ENCODE measurements around the gene TNFRSF18. TPM values are rescaled to one million over a fixed set of nuclear protein-coding genes. Genes with fewer than 3 reads are reported as not detected.

TNFRSF18 gene
- total and polyA plus RNA-seq, 2 donors (not counting 1 experiment from before 2014, with no cell fraction given) = 10.1 to 33.5 TPM

GRCh38 chr1:1204998-1205768 is 1.2 kb downstream of the TNFRSF18 start:
- Histone ChIP-seq H3K4me3 (ENCODE audit: control extremely low read depth in 1 of 5, extremely low read depth in 1 of 5, insufficient read depth in 1 of 5, low read depth in 2 of 5, low read length in 4 of 5) (peak overlapping the region in 2 of 5 experiments; percentile 34 to 61), H3K9me3 (ENCODE audit: control extremely low read depth in 1 of 3, control insufficient read depth in 2 of 3, insufficient read depth in 1 of 3, low read length in 2 of 3) (peaks cover 0 to 22% (median 0%) of the 10 kb centered on the region in 3 donors), H3K36me3 (replicated peaks in 1 of 2; ENCODE audit: control extremely low read depth in 1 of 2, control insufficient read depth in 1 of 2, extremely low read depth in 1 of 2, insufficient read depth in 2 of 2, low read length in 1 of 2) (no peaks in the 10 kb centered on the region), H4K20me1 (ENCODE audit: control insufficient read depth, insufficient read depth, low read length, poor library complexity, severe bottlenecking) (no peaks in the 10 kb centered on the region), H3K27me3 (replicated peaks in 1 of 4; ENCODE audit: control extremely low read depth in 1 of 4, control insufficient read depth in 3 of 4, insufficient read depth in 4 of 4, low read length in 3 of 4) (peaks cover 0 to 46% (median 16%) of the 10 kb centered on the region in 4 experiments), H3K4me1 (ENCODE audit: control insufficient read depth in 2 of 2, insufficient read depth in 2 of 2, low read length in 2 of 2) (peaks cover 49 to 56% of the 10 kb centered on the region in 2 donors), H3K79me2 (ENCODE audit: control insufficient read depth, insufficient read depth, low read length) (no peaks in the 10 kb centered on the region), H2AFZ (ENCODE audit: insufficient read depth, low read depth, low read length, poor library complexity, severe bottlenecking) (no peak overlapping the region), H3K4me2 (replicated peaks; ENCODE audit: low read depth, low read length, poor library complexity, severe bottlenecking) (peak overlapping the region; percentile 97), H3K27ac (ENCODE audit: low read length in 2 of 2) (no peak overlapping the region), H3K9ac (ENCODE audit: low read length) (no peak overlapping the region)
- peaks cover 9% of the 10 kb centered on the region for H3K27me3 Mint-ChIP-seq
- ATAC-seq (ENCODE audit: low read depth) (no peak), DNase-seq (peak; percentile 38)
- WGBS (ENCODE audit: insufficient coverage) = 87% methylated on average over 19 of the region's 19 CpGs
- no peaks in the 10 kb centered on the region for H3K9me3 Mint-ChIP-seq (ENCODE audit: insufficient read depth)
- CTCF ChIA-PET = interaction anchor here (0.7 to 4.9 kb wide), 2 partner anchors 83 to 87 kb away, joined by 3 to 39 read pairs; no protein-coding TSS in a partner anchor
- H3K4me3 Mint-ChIP-seq = peak overlapping the region; percentile 74
- intact Hi-C loops (cut with micrococcal nuclease) = loop anchor here (5.0 to 10.0 kb wide), 2 partner anchors 48 to 170 kb away; no protein-coding TSS in a partner anchor
- POLR2A ChIA-PET = interaction anchor here (0.8 to 1.2 kb wide), 2 partner anchors 31 to 83 kb away, joined by 3 to 4 read pairs; partner anchors contain the start of gene TTLL10
- peaks cover 29% of the 10 kb centered on the region for H3K4me1 Mint-ChIP-seq
- no peak overlapping the region for H3K27ac Mint-ChIP-seq
- TF ChIP-seq, protein P1, sequence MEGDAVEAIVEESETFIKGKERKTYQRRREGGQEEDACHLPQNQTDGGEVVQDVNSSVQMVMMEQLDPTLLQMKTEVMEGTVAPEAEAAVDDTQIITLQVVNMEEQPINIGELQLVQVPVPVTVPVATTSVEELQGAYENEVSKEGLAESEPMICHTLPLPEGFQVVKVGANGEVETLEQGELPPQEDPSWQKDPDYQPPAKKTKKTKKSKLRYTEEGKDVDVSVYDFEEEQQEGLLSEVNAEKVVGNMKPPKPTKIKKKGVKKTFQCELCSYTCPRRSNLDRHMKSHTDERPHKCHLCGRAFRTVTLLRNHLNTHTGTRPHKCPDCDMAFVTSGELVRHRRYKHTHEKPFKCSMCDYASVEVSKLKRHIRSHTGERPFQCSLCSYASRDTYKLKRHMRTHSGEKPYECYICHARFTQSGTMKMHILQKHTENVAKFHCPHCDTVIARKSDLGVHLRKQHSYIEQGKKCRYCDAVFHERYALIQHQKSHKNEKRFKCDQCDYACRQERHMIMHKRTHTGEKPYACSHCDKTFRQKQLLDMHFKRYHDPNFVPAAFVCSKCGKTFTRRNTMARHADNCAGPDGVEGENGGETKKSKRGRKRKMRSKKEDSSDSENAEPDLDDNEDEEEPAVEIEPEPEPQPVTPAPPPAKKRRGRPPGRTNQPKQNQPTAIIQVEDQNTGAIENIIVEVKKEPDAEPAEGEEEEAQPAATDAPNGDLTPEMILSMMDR (IDR thresholded peaks at IDR 0.05) = no peak
- no peak for TF ChIP-seq EZH2 (IDR thresholded peaks at IDR 0.05; ENCODE audit: borderline replicate concordance, insufficient read depth, low read depth, low read length, poor library complexity, severe bottlenecking)
